ENCODE data around the gene MPO. TPM values are rescaled to one million over a fixed set of nuclear protein-coding genes. Genes with fewer than 3 reads are reported as not detected.

Gene MPO
- total and polyA plus RNA-seq, 4 donors = 0.14 to 221 (median 0.52) TPM

DNA sequence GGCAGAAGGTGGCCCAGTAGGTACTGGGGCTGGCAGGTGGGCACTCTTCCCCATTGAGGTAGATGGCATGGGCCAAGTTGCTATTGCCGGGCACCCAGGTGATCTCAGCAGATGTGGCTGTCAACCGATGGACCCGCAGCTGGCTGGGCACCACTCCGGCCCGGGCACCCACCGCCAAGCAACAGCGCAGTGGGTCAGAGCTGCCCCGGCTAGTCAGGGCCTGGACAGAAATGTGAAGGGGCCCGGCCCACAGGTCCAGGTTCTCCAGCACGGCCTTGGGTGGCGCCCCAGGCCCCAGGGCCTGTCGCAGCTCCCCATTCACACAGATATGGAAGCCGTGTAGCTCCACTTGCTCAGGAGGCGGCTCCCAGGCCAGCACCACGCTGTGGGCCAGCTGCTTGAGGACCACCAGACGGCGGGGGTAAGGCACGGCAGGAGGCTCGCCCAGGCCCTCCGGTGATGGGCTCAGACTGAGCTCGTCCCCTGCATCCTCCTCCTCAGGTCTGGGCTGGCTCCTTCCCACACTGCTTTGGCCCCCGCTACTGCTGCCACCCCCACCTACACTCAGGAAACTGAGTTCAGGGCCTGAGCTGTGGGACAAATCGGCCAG lies 31.4 kb upstream of the MPO start:
- Histone ChIP-seq H3K36me3 (ENCODE audit: control insufficient read depth in 4 of 4, insufficient read depth in 3 of 4, low read depth in 1 of 4, low read length in 3 of 4) (no peaks in the 10 kb centered on the region), H3K9ac (ENCODE audit: low read depth in 1 of 2, low read length in 2 of 2) (no peak overlapping the region), H3K27ac (ENCODE audit: low read depth in 1 of 2, low read length in 2 of 2) (no peak overlapping the region), H3K27me3 (ENCODE audit: control insufficient read depth in 4 of 4, insufficient read depth in 4 of 4, low read length in 3 of 4) (no peaks in the 10 kb centered on the region), H3K4me1 (ENCODE audit: control insufficient read depth in 4 of 4, insufficient read depth in 4 of 4, low read length in 3 of 4) (no peaks in the 10 kb centered on the region), H3K4me3 (ENCODE audit: low read depth in 1 of 3, low read length in 3 of 3) (no peak overlapping the region), H3K9me3 (ENCODE audit: control insufficient read depth in 4 of 4, low read length in 3 of 4) (no peaks in the 10 kb centered on the region)
- no peak for TF ChIP-seq HNF4G (IDR thresholded peaks at IDR 0.05)
- DNase-seq (ENCODE audit: low spot score) = peak; percentile 26
- WGBS = 93% methylated on average over 23 of the region's 23 CpGs

GRCh38 chr17:58311429-58311894 lies 30.7 kb upstream of the MPO start:
- no peak overlapping the region for H3K27ac ChIP-seq (ENCODE audit: low read depth in 1 of 2, low read length in 2 of 2)
- WGBS = 95% methylated on average over 9 of the region's 9 CpGs
- no peaks in the 10 kb centered on the region for H3K36me3 ChIP-seq (ENCODE audit: control insufficient read depth in 4 of 4, insufficient read depth in 3 of 4, low read depth in 1 of 4, low read length in 3 of 4)
- no peaks in the 10 kb centered on the region for H3K27me3 ChIP-seq (ENCODE audit: control insufficient read depth in 4 of 4, insufficient read depth in 4 of 4, low read length in 3 of 4)
- H3K9me3 ChIP-seq (ENCODE audit: control insufficient read depth in 4 of 4, low read length in 3 of 4) = no peaks in the 10 kb centered on the region
- no peak overlapping the region for H3K9ac ChIP-seq (ENCODE audit: low read depth in 1 of 2, low read length in 2 of 2)
- DNase-seq (ENCODE audit: low spot score) = no peak
- H3K4me3 ChIP-seq (ENCODE audit: low read depth in 1 of 3, low read length in 3 of 3) = no peak overlapping the region
- TF ChIP-seq GABPA (IDR thresholded peaks at IDR 0.05 in 1 of 2, conservative IDR thresholded peaks at IDR 0.05 in 1 of 2) (no peak), RAD21 (IDR thresholded peaks at IDR 0.05) (no peak), ATF3 (IDR thresholded peaks at IDR 0.05) (no peak), SP1 (IDR thresholded peaks at IDR 0.05) (no peak), REST (IDR thresholded peaks at IDR 0.05) (no peak), YY1 (IDR thresholded peaks at IDR 0.05) (no peak), HNF4A (conservative IDR thresholded peaks at IDR 0.05) (no peak), HNF4G (IDR thresholded peaks at IDR 0.05) (no peak)
- TF ChIP-seq, protein P1, sequence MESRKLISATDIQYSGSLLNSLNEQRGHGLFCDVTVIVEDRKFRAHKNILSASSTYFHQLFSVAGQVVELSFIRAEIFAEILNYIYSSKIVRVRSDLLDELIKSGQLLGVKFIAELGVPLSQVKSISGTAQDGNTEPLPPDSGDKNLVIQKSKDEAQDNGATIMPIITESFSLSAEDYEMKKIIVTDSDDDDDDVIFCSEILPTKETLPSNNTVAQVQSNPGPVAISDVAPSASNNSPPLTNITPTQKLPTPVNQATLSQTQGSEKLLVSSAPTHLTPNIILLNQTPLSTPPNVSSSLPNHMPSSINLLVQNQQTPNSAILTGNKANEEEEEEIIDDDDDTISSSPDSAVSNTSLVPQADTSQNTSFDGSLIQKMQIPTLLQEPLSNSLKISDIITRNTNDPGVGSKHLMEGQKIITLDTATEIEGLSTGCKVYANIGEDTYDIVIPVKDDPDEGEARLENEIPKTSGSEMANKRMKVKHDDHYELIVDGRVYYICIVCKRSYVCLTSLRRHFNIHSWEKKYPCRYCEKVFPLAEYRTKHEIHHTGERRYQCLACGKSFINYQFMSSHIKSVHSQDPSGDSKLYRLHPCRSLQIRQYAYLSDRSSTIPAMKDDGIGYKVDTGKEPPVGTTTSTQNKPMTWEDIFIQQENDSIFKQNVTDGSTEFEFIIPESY (IDR thresholded peaks at IDR 0.05) = no peak
- H3K4me1 ChIP-seq (ENCODE audit: control insufficient read depth in 4 of 4, insufficient read depth in 4 of 4, low read length in 3 of 4) = no peaks in the 10 kb centered on the region

Measured in liver (tissue), 9 donors.